Upper lobe of left lung (tissue), 4 donors: ENCODE data around the gene ARHGEF6.

Experiments used
- CTCF ChIP-seq, 6 experiments: fragments of 450-650 bp in 4 of 6; fragments of 200-600 bp in 2 of 6; sonication (generic) in 2 of 6; IDR thresholded peaks; one replicate each; pipeline ENCODE4 v1.5.1; 2016 to 2019; ENCODE audit warnings: antibody characterized with exemption in 6 of 6
- POLR2A ChIP-seq, 4 donors: fragments of 450-650 bp; IDR thresholded peaks; one replicate each; pipeline ENCODE4 v1.5.1; 2016 to 2017; ENCODE audit warnings: antibody characterized with exemption in 4 of 4, mild to moderate bottlenecking in 2 of 4
- POLR2AphosphoS5 ChIP-seq, 2 donors: sonication (generic); formaldehyde crosslinking; IDR thresholded peaks; one replicate each; pipeline ENCODE4 v1.5.1; 2017; ENCODE audit warnings: antibody characterized with exemption in 2 of 2

GRCh38 chrX:136710325-136710951 lies 70.3 kb downstream of the ARHGEF6 start:
- no peak for TF ChIP-seq CTCF (IDR thresholded peaks at IDR 0.05)
- TF ChIP-seq POLR2A (IDR thresholded peaks at IDR 0.05): no peak
- no peak for TF ChIP-seq POLR2AphosphoS5 (IDR thresholded peaks at IDR 0.05)
